Lower lobe of right lung (tissue), 2 donors: ENCODE results near the gene PXMP4. TPM values are rescaled to one million over a fixed set of nuclear protein-coding genes. Genes with fewer than 3 reads are reported as not detected.
"Not testable (repeated sequence)": the region's sequence is repeated elsewhere in the genome, so short reads cannot be mapped to it uniquely, and the experiment has no call there.

Experiments
- ATAC-seq, 2 donors: fragments of 200-7000 bp; cut with Tn5 transposase; one replicate each; pipeline ENCODE4 v1.9.1; 2020 to 2022; ENCODE audit warnings: mild to moderate bottlenecking in 2 of 2, moderate library complexity in 2 of 2
- DNase-seq: peaks from one replicate; pipeline ENCODE4 v3.0.0-alpha.2; 2020
- H3K27ac ChIP-seq: fragments of 200-600 bp; one replicate; pipeline ENCODE4 v1.8.0; 2022
- H3K27me3 ChIP-seq: fragments of 200-600 bp; one replicate; pipeline ENCODE4 v1.8.0; 2022; ENCODE audit warnings: low read depth
- H3K36me3 ChIP-seq: fragments of 200-600 bp; one replicate; pipeline ENCODE4 v1.8.0; 2022; ENCODE audit warnings: mild to moderate bottlenecking
- H3K4me1 ChIP-seq: fragments of 200-600 bp; one replicate; pipeline ENCODE4 v1.8.0; 2022
- H3K4me3 ChIP-seq: fragments of 200-600 bp; one replicate; pipeline ENCODE4 v1.8.0; 2022; ENCODE audit warnings: mild to moderate bottlenecking
- H3K9me3 ChIP-seq: fragments of 200-600 bp; one replicate; pipeline ENCODE4 v1.8.0; 2022
- intact Hi-C: fragments of 100-400 bp; cut with DNase I; formaldehyde crosslinking; loops from one replicate; pipeline ENCODE4 v1.11.0; 2022
- total RNA-seq: library from RNA; stranded (reverse); fragmentation: NEBNext Ultra II Directional; extraction: Animal tissue kit (Norgen Biotek cat#: 25700); gene quantifications from one replicate; pipeline ENCODE4 v1.2.1, GENCODE V29; 2021
- TF ChIP-seq, protein P1 (sequence below): fragments of 200-600 bp; IDR thresholded peaks from one replicate; pipeline ENCODE4 v1.8.0; 2022; ENCODE audit warnings: antibody characterized with exemption, mild to moderate bottlenecking
- donor health status: DM: no; HTN: yes; CAD: no; lungs with severe emphysema.

Gene PXMP4
- total RNA-seq, 1 donor from 2014 or later: 60.5 TPM

GRCh38 chr20:33701629-33702450 lies 18.3 kb downstream of the PXMP4 start:
- DNase-seq (no peak), ATAC-seq (no peak)
- H3K9me3 ChIP-seq: no peaks in the 10 kb centered on the region
- intact Hi-C loops: no loop called here
- no peaks in the 10 kb centered on the region for H3K27me3 ChIP-seq
- no peaks in the 10 kb centered on the region for H3K4me1 ChIP-seq
- TF ChIP-seq, protein P1, sequence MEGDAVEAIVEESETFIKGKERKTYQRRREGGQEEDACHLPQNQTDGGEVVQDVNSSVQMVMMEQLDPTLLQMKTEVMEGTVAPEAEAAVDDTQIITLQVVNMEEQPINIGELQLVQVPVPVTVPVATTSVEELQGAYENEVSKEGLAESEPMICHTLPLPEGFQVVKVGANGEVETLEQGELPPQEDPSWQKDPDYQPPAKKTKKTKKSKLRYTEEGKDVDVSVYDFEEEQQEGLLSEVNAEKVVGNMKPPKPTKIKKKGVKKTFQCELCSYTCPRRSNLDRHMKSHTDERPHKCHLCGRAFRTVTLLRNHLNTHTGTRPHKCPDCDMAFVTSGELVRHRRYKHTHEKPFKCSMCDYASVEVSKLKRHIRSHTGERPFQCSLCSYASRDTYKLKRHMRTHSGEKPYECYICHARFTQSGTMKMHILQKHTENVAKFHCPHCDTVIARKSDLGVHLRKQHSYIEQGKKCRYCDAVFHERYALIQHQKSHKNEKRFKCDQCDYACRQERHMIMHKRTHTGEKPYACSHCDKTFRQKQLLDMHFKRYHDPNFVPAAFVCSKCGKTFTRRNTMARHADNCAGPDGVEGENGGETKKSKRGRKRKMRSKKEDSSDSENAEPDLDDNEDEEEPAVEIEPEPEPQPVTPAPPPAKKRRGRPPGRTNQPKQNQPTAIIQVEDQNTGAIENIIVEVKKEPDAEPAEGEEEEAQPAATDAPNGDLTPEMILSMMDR: no peak
- H3K36me3 ChIP-seq: peaks cover 14% of the 10 kb centered on the region
- H3K4me3 ChIP-seq: no peak overlapping the region
- H3K27ac ChIP-seq: no peak overlapping the region

DNA sequence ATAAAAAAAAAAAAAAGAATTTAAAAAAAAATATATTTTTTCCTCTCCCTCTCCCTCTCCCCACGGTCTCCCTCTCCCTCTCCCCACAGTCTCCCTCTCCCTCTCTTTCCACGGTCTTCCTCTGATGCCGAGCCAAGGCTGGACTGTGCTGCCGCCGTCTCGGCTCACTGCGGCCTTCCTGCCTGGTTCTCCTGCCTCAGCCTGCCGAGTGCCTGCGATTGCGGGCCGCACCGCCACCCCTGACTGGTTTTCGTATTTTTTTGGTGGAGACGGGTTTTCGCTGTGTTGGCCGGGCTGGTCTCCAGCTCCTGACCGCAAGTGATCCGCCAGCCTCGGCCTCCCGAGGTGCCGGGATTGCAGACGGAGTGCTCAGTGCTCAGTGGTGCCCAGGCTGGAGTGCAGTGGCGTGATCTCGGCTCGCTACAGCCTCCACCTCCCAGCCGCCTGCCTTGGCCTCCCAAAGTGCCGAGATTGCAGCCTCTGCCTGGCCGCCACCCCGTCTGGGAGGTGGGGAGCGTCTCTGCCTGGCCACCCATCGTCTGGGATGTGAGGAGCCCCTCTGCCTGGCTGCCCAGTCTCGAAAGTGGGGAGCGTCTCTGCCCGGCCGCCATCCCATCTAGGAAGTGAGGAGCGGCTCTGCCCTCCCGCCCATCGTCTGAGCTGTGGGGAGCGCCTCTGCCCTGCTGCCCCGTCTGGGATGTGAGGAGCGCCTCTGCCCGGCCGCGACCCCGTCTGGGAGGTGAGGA lies 19.2 kb downstream of the PXMP4 start:
- H3K27ac ChIP-seq, H3K9me3 ChIP-seq, H3K4me3 ChIP-seq, H3K27me3 ChIP-seq, DNase-seq, H3K4me1 ChIP-seq, H3K36me3 ChIP-seq, ATAC-seq, intact Hi-C loops: not testable (repeated sequence)

DNA sequence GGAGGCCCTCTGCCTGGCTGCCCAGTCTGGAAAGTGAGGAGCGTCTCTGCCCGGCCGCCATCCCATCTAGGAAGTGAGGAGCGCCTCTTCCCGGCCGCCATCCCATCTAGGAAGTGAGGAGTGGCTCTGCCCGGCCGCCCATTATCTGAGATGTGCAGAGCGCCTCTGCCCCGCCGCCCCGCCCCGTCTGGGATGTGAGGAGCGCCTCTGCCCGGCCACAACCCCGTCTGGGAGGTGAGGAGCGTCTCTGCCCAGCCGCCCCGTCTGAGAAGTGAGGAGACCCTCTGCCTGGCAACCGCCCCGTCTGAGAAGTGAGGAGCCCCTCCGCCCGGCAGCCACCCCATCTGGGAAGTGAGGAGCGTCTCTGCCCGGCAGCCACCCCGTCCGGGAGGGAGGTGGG lies 21.1 kb downstream of the PXMP4 start:
- H3K27ac ChIP-seq, H3K27me3 ChIP-seq, ATAC-seq, intact Hi-C loops, DNase-seq, H3K36me3 ChIP-seq, H3K4me3 ChIP-seq, H3K9me3 ChIP-seq, H3K4me1 ChIP-seq: not testable (repeated sequence)

DNA sequence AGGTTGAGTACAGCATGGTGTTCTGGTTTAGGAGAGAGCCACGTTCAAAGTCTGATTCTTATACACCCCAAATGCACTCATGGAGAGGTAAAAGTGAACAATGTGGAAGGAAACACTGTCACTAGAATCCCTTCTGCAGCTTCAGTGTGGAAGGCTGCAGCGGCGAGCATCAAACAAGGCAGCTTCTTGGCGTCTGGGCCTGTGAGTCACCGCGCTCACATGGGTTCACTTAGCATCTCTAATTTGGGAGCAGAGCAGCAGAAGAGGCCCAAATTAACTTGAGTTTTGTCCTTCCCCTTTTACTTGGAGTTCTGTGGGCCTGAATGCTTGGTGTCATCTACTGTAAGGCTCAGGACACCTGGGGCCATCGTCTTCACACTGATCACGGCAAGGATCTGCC lies 23.0 kb downstream of the PXMP4 start:
- Histone ChIP-seq H3K27ac (no peak overlapping the region), H3K27me3 (no peaks in the 10 kb centered on the region), H3K36me3 (no peaks in the 10 kb centered on the region), H3K4me3 (no peak overlapping the region), H3K4me1 (peaks cover 3% of the 10 kb centered on the region), H3K9me3 (no peaks in the 10 kb centered on the region)
- TF ChIP-seq, protein P1: no peak
- DNase-seq (no peak), ATAC-seq (no peak)
- intact Hi-C loops: no loop called here

- TF ChIP-seq, protein P1: no peak
- DNase-seq (no peak), ATAC-seq (no peak)
- H3K36me3 ChIP-seq: no peaks in the 10 kb centered on the region
- intact Hi-C loops: no loop called here
- H3K9me3 ChIP-seq: no peaks in the 10 kb centered on the region
- no peak overlapping the region for H3K27ac ChIP-seq
- no peaks in the 10 kb centered on the region for H3K27me3 ChIP-seq
- no peak overlapping the region for H3K4me3 ChIP-seq
- peaks cover 3% of the 10 kb centered on the region for H3K4me1 ChIP-seq
Measured at GRCh38 chr20:33696448-33696847, 23.7 kb downstream of the PXMP4 start.

- TF ChIP-seq, protein P1: no peak
- intact Hi-C loops: no loop called here
- Histone ChIP-seq H3K27ac (peak overlapping the region; percentile 46), H3K4me1 (peaks cover 3% of the 10 kb centered on the region), H3K27me3 (no peaks in the 10 kb centered on the region), H3K36me3 (no peaks in the 10 kb centered on the region), H3K9me3 (no peaks in the 10 kb centered on the region), H3K4me3 (no peak overlapping the region)
- DNase-seq (no peak), ATAC-seq (no peak)
Measured at GRCh38 chr20:33694639-33695012, 25.5 kb downstream of the PXMP4 start.
